ENCODE data around the gene MOB3C. TPM values are rescaled to one million over a fixed set of nuclear protein-coding genes. Genes with fewer than 3 reads are reported as not detected.

The MOB3C gene
- total RNA-seq, 1 donor from 2014 or later: 1.1 TPM

DNA sequence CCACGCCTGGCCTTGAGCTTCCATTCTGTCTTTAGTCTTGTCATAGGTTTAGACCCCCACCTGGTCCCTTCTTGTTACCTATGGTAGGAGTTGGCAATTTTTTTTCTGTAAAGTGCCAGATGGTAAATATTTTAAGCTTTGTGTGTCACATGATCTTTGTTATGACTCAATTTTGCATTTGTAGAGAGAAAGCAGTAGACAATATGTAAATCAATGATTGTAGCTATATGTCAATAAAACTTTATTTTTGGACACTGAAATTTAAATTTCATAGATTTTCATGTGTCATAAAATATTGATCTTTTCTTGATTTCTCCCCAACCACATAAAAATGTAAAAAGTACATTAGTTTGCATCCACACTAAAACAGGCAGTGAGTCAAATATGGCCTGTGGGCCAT is 20.6 kb downstream of the MOB3C start:
- Histone ChIP-seq H3K79me2 (ENCODE audit: low read depth) (no peaks in the 10 kb centered on the region), H3K27me3 (no peaks in the 10 kb centered on the region), H3K4me2 (no peak overlapping the region), H3K9me3 (ENCODE audit: low read depth) (no peaks in the 10 kb centered on the region), H4K20me1 (ENCODE audit: low read depth) (no peaks in the 10 kb centered on the region), H2AFZ (replicated peaks) (no peak overlapping the region), H3K9ac (no peak overlapping the region), H3K27ac (no peak overlapping the region), H3K4me3 (no peak overlapping the region), H3F3A (ENCODE audit: low read depth) (no peaks in the 10 kb centered on the region), H3K36me3 (no peaks in the 10 kb centered on the region), H3K4me1 (no peaks in the 10 kb centered on the region)
- Mint-ChIP-seq H3K4me1 (no peaks in the 10 kb centered on the region), H3K27me3 (ENCODE audit: insufficient read depth, low read depth) (no peaks in the 10 kb centered on the region), H3K4me3 (no peak overlapping the region), H3K36me3 (peaks cover 11% of the 10 kb centered on the region), H3K9me3 (no peaks in the 10 kb centered on the region), H3K27ac (no peak overlapping the region)
- no peak for DNase-seq (ENCODE audit: low spot score)
- TF ChIP-seq EZH2phosphoT487 (IDR thresholded peaks at IDR 0.05) (no peak), EZH2 (IDR thresholded peaks at IDR 0.05) (no peak)
- TF ChIP-seq, protein P1, sequence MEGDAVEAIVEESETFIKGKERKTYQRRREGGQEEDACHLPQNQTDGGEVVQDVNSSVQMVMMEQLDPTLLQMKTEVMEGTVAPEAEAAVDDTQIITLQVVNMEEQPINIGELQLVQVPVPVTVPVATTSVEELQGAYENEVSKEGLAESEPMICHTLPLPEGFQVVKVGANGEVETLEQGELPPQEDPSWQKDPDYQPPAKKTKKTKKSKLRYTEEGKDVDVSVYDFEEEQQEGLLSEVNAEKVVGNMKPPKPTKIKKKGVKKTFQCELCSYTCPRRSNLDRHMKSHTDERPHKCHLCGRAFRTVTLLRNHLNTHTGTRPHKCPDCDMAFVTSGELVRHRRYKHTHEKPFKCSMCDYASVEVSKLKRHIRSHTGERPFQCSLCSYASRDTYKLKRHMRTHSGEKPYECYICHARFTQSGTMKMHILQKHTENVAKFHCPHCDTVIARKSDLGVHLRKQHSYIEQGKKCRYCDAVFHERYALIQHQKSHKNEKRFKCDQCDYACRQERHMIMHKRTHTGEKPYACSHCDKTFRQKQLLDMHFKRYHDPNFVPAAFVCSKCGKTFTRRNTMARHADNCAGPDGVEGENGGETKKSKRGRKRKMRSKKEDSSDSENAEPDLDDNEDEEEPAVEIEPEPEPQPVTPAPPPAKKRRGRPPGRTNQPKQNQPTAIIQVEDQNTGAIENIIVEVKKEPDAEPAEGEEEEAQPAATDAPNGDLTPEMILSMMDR (IDR thresholded peaks at IDR 0.05): no peak

GRCh38 chr1:46595127-46595526 is 21.5 kb downstream of the MOB3C start:
- TF ChIP-seq, protein P1 (IDR thresholded peaks at IDR 0.05): no peak
- TF ChIP-seq EZH2phosphoT487 (IDR thresholded peaks at IDR 0.05): no peak
- TF ChIP-seq EZH2 (IDR thresholded peaks at IDR 0.05): no peak
- Mint-ChIP-seq H3K4me1 (no peaks in the 10 kb centered on the region), H3K9me3 (no peaks in the 10 kb centered on the region), H3K27me3 (ENCODE audit: insufficient read depth, low read depth) (no peaks in the 10 kb centered on the region), H3K27ac (no peak overlapping the region), H3K4me3 (no peak overlapping the region), H3K36me3 (peaks cover 17% of the 10 kb centered on the region)
- Histone ChIP-seq H4K20me1 (ENCODE audit: low read depth) (no peaks in the 10 kb centered on the region), H3K4me1 (peaks cover 7% of the 10 kb centered on the region), H3K9ac (no peak overlapping the region), H2AFZ (replicated peaks) (no peak overlapping the region), H3K27ac (no peak overlapping the region), H3K79me2 (ENCODE audit: low read depth) (no peaks in the 10 kb centered on the region), H3K36me3 (no peaks in the 10 kb centered on the region), H3K9me3 (ENCODE audit: low read depth) (no peaks in the 10 kb centered on the region), H3K4me2 (no peak overlapping the region), H3F3A (ENCODE audit: low read depth) (no peaks in the 10 kb centered on the region), H3K27me3 (no peaks in the 10 kb centered on the region), H3K4me3 (no peak overlapping the region)
- DNase-seq (ENCODE audit: low spot score): no peak

- no peaks in the 10 kb centered on the region for H3F3A ChIP-seq (ENCODE audit: low read depth)
- no peaks in the 10 kb centered on the region for H3K36me3 ChIP-seq
- H3K9me3 ChIP-seq (ENCODE audit: low read depth): no peaks in the 10 kb centered on the region
- H3K79me2 ChIP-seq (ENCODE audit: low read depth): no peaks in the 10 kb centered on the region
- Mint-ChIP-seq H3K4me1 (no peaks in the 10 kb centered on the region), H3K36me3 (peaks cover 23% of the 10 kb centered on the region), H3K27ac (no peak overlapping the region), H3K9me3 (no peaks in the 10 kb centered on the region), H3K27me3 (ENCODE audit: insufficient read depth, low read depth) (no peaks in the 10 kb centered on the region), H3K4me3 (no peak overlapping the region)
- no peak overlapping the region for H3K4me2 ChIP-seq
- H3K27me3 ChIP-seq: no peaks in the 10 kb centered on the region
- H3K4me1 ChIP-seq: peaks cover 7% of the 10 kb centered on the region
- H4K20me1 ChIP-seq (ENCODE audit: low read depth): no peaks in the 10 kb centered on the region
- H3K4me3 ChIP-seq: no peak overlapping the region
- no peak for DNase-seq (ENCODE audit: low spot score)
- no peak overlapping the region for H3K27ac ChIP-seq
- no peak overlapping the region for H2AFZ ChIP-seq (replicated peaks)
- H3K9ac ChIP-seq: no peak overlapping the region
- no peak for TF ChIP-seq EZH2 (IDR thresholded peaks at IDR 0.05)
- TF ChIP-seq, protein P1 (IDR thresholded peaks at IDR 0.05): no peak
- no peak for TF ChIP-seq EZH2phosphoT487 (IDR thresholded peaks at IDR 0.05)
Observed at GRCh38 chr1:46594063-46594462, 22.5 kb downstream of the MOB3C start.

All from neural progenitor cell (in vitro differentiated cells).